OCI-LY1 (cell line): ENCODE data around the gene C18orf63.

Experiments used
- H2AFZ ChIP-seq: fragments of 200-600 bp; sonication (generic), shearing (Covaris generic); 2 replicates; pipeline ENCODE4 v1.6.0; 2014; ENCODE audit warnings: antibody characterized with exemption, mild to moderate bottlenecking, low read length
- H3F3A ChIP-seq: fragments of 200-600 bp; sonication (generic), shearing (Covaris generic); 2 replicates; pipeline ENCODE4 v1.6.0; 2014; ENCODE audit warnings: mild to moderate bottlenecking, antibody characterized with exemption, low read length, moderate library complexity; ENCODE audit not compliant: insufficient read depth
- H3K27ac ChIP-seq: fragments of 200-600 bp; sonication (generic); 2 replicates; pipeline ENCODE4 v1.5.1; 2014; ENCODE audit warnings: low read length, mixed run types, mild to moderate bottlenecking, low read depth; ENCODE audit not compliant: poor library complexity, severe bottlenecking
- H3K27me3 ChIP-seq: fragments of 200-600 bp; sonication (generic); 2 replicates; pipeline ENCODE4 v1.6.0; 2014; ENCODE audit warnings: antibody characterized with exemption, mild to moderate bottlenecking, low read length, moderate library complexity; ENCODE audit not compliant: insufficient read depth
- H3K36me3 ChIP-seq: fragments of 200-600 bp; sonication (generic); 2 replicates; pipeline ENCODE4 v1.6.1; 2014; ENCODE audit warnings: mild to moderate bottlenecking, antibody characterized with exemption, low read length, moderate library complexity, mixed read lengths; ENCODE audit not compliant: insufficient read depth
- H3K4me1 ChIP-seq: fragments of 200-600 bp; sonication (generic); 2 replicates; pipeline ENCODE4 v1.5.1; 2014; ENCODE audit warnings: mild to moderate bottlenecking, low read length, moderate library complexity; ENCODE audit not compliant: insufficient read depth, severe bottlenecking
- H3K4me2 ChIP-seq: fragments of 200-600 bp; sonication (generic), shearing (Covaris generic); 2 replicates; pipeline ENCODE4 v1.6.1; 2014; ENCODE audit warnings: low read length
- H3K4me3 ChIP-seq: fragments of 200-600 bp; sonication (generic); 2 replicates; pipeline ENCODE4 v1.5.1; 2014; ENCODE audit warnings: low read length, low read depth, mild to moderate bottlenecking, mixed read lengths; ENCODE audit not compliant: poor library complexity, severe bottlenecking
- H3K79me2 ChIP-seq: fragments of 200-600 bp; shearing (Covaris generic); 2 replicates; pipeline ENCODE4 v1.6.1; 2016; ENCODE audit warnings: mixed run types, low read length, mixed read lengths; ENCODE audit not compliant: insufficient read depth
- H3K9ac ChIP-seq: fragments of 200-600 bp; sonication (generic), shearing (Covaris generic); 2 replicates; pipeline ENCODE4 v1.6.1; 2014; ENCODE audit warnings: mild to moderate bottlenecking, low read length, mixed read lengths
- H3K9me2 ChIP-seq: fragments of 200-600 bp; sonication (generic), shearing (Covaris generic); 2 replicates; pipeline ENCODE4 v1.6.1; 2014; ENCODE audit warnings: low read depth, mild to moderate bottlenecking, low read length, mixed read lengths
- H3K9me3 ChIP-seq: fragments of 200-600 bp; shearing (Covaris generic); 2 replicates; pipeline ENCODE4 v1.6.1; 2014; ENCODE audit warnings: low read length, mixed read lengths
- H4K20me1 ChIP-seq: fragments of 200-600 bp; sonication (generic), shearing (Covaris generic); 2 replicates; pipeline ENCODE4 v1.6.0; 2016; ENCODE audit warnings: mild to moderate bottlenecking, low read length; ENCODE audit not compliant: insufficient read depth
- CTCF ChIP-seq: fragments of 200-600 bp; sonication (generic), shearing (Covaris generic); IDR thresholded peaks from 2 replicates; pipeline ENCODE4 v1.5.1; 2017; ENCODE audit warnings: mild to moderate bottlenecking, antibody characterized with exemption, low read length, moderate library complexity, mixed read lengths
- EZH2 ChIP-seq: fragments of 200-600 bp; sonication (generic), shearing (Covaris generic); IDR thresholded peaks from 2 replicates; pipeline ENCODE4 v1.8.0; 2017; ENCODE audit warnings: borderline replicate concordance, mixed run types, mild to moderate bottlenecking, antibody characterized with exemption, low read length, moderate library complexity, mixed read lengths

C18orf63 gene

GRCh38 chr18:74392323-74392722, 76.7 kb downstream of the C18orf63 start:
- H4K20me1 ChIP-seq: no peaks in the 10 kb centered on the region
- no peaks in the 10 kb centered on the region for H3K4me1 ChIP-seq
- no peaks in the 10 kb centered on the region for H3K9me2 ChIP-seq
- no peak overlapping the region for H3K4me3 ChIP-seq
- no peak overlapping the region for H3K27ac ChIP-seq
- H3K36me3 ChIP-seq: no peaks in the 10 kb centered on the region
- no peak overlapping the region for H2AFZ ChIP-seq
- no peak overlapping the region for H3K9ac ChIP-seq
- H3K4me2 ChIP-seq: no peak overlapping the region
- H3K9me3 ChIP-seq: no peaks in the 10 kb centered on the region
- H3K79me2 ChIP-seq: no peaks in the 10 kb centered on the region
- TF ChIP-seq EZH2 (no peak), CTCF (no peak)
- no peaks in the 10 kb centered on the region; the same call in 1 of the 2 replicates for H3K27me3 ChIP-seq
- no peaks in the 10 kb centered on the region for H3F3A ChIP-seq

GRCh38 chr18:74395006-74395405, 79.4 kb downstream of the C18orf63 start:
- Histone ChIP-seq H3K36me3 (no peaks in the 10 kb centered on the region), H3K27me3 (no peaks in the 10 kb centered on the region; the same call in 1 of the 2 replicates), H3K79me2 (no peaks in the 10 kb centered on the region), H3K9me3 (no peaks in the 10 kb centered on the region), H3K4me1 (no peaks in the 10 kb centered on the region), H3K27ac (no peak overlapping the region), H4K20me1 (no peaks in the 10 kb centered on the region), H2AFZ (no peak overlapping the region), H3K4me2 (no peak overlapping the region), H3K9ac (no peak overlapping the region), H3K4me3 (no peak overlapping the region), H3F3A (no peaks in the 10 kb centered on the region), H3K9me2 (no peaks in the 10 kb centered on the region)
- TF ChIP-seq CTCF: no peak
- no peak for TF ChIP-seq EZH2

- Histone ChIP-seq H3F3A (no peaks in the 10 kb centered on the region), H3K79me2 (no peaks in the 10 kb centered on the region), H4K20me1 (no peaks in the 10 kb centered on the region), H3K36me3 (no peaks in the 10 kb centered on the region), H3K9me2 (no peaks in the 10 kb centered on the region), H3K27me3 (no peaks in the 10 kb centered on the region; the same call in 1 of the 2 replicates), H3K4me3 (no peak overlapping the region), H2AFZ (no peak overlapping the region), H3K27ac (no peak overlapping the region), H3K9me3 (no peaks in the 10 kb centered on the region), H3K4me1 (no peaks in the 10 kb centered on the region), H3K9ac (no peak overlapping the region), H3K4me2 (no peak overlapping the region)
- TF ChIP-seq CTCF: no peak
- TF ChIP-seq EZH2: no peak
Measured at GRCh38 chr18:74395648-74396154, 80.1 kb downstream of the C18orf63 start.
